A549 (cell line): Measurements from ENCODE around the gene ARHGAP19.

Source experiments
- CHD2 ChIP-seq: fragments of 150-350 bp; IDR thresholded peaks from 2 replicates; pipeline ENCODE4 v1.6.1; 2014; ENCODE audit warnings: low read length; ENCODE audit not compliant: partially characterized antibody
- CHD4 ChIP-seq: fragments of 200-600 bp; sonication (generic); IDR thresholded peaks from 2 replicates; pipeline ENCODE4 v1.6.1; 2016; ENCODE audit warnings: antibody characterized with exemption, mild to moderate bottlenecking, borderline replicate concordance
- HMGXB4 ChIP-seq: fragments of 250-450 bp; sonication (Bioruptor Pico); IDR thresholded peaks from 2 replicates; pipeline ENCODE4 v1.5.0; 2021; ENCODE audit warnings: mild to moderate bottlenecking, moderate library complexity, borderline replicate concordance
- NFE2L2 ChIP-seq: fragments of 150-350 bp; conservative IDR thresholded peaks from 2 replicates; pipeline ENCODE4 v1.6.1; 2014; ENCODE audit warnings: low read length
- PHF8 ChIP-seq: fragments of 200-600 bp; sonication (generic); IDR thresholded peaks from 2 replicates; pipeline ENCODE4 v1.6.1; 2016; ENCODE audit warnings: low read depth, mild to moderate bottlenecking, antibody characterized with exemption, moderate library complexity, borderline replicate concordance
- RAD21 ChIP-seq, 2 experiments: fragments of >200 bp in 1 of 2; sonication (Bioruptor Twin) in 1 of 2; formaldehyde crosslinking in 1 of 2; IDR thresholded peaks in 1 of 2; conservative IDR thresholded peaks in 1 of 2; 2 replicates in 1 of 2; 3 replicates in 1 of 2; pipeline ENCODE4 v1.6.1; 2012 to 2018; ENCODE audit warnings: inconsistent platforms in 1 of 2
- TF ChIP-seq, protein P1 (sequence below): fragments of >200 bp; sonication (Bioruptor Twin); formaldehyde crosslinking; IDR thresholded peaks from 3 replicates; pipeline ENCODE4 v1.5.1; 2016
- TF ChIP-seq, protein P2 (sequence below): fragments of 150-350 bp; IDR thresholded peaks from 2 replicates; pipeline ENCODE4 v1.6.1; 2014; ENCODE audit warnings: low read depth, mild to moderate bottlenecking, low read length

GRCh38 chr10:97207756-97208346 is 84.6 kb downstream of the ARHGAP19 start:
- no peak for TF ChIP-seq NFE2L2
- no peak for TF ChIP-seq CHD4
- TF ChIP-seq HMGXB4 (CRISPR knock-in tag), result no peak
- no peak for TF ChIP-seq PHF8
- TF ChIP-seq, protein P1, sequence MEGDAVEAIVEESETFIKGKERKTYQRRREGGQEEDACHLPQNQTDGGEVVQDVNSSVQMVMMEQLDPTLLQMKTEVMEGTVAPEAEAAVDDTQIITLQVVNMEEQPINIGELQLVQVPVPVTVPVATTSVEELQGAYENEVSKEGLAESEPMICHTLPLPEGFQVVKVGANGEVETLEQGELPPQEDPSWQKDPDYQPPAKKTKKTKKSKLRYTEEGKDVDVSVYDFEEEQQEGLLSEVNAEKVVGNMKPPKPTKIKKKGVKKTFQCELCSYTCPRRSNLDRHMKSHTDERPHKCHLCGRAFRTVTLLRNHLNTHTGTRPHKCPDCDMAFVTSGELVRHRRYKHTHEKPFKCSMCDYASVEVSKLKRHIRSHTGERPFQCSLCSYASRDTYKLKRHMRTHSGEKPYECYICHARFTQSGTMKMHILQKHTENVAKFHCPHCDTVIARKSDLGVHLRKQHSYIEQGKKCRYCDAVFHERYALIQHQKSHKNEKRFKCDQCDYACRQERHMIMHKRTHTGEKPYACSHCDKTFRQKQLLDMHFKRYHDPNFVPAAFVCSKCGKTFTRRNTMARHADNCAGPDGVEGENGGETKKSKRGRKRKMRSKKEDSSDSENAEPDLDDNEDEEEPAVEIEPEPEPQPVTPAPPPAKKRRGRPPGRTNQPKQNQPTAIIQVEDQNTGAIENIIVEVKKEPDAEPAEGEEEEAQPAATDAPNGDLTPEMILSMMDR, result no peak
- TF ChIP-seq CHD2, result no peak
- TF ChIP-seq, protein P2, sequence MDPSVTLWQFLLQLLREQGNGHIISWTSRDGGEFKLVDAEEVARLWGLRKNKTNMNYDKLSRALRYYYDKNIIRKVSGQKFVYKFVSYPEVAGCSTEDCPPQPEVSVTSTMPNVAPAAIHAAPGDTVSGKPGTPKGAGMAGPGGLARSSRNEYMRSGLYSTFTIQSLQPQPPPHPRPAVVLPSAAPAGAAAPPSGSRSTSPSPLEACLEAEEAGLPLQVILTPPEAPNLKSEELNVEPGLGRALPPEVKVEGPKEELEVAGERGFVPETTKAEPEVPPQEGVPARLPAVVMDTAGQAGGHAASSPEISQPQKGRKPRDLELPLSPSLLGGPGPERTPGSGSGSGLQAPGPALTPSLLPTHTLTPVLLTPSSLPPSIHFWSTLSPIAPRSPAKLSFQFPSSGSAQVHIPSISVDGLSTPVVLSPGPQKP, result no peak
- no peak for TF ChIP-seq RAD21 (conservative IDR thresholded peaks at IDR 0.05 in 1 of 2, IDR thresholded peaks at IDR 0.05 in 1 of 2)
